Measurements from ENCODE around the gene MYO19. TPM values are rescaled to one million over a fixed set of nuclear protein-coding genes. Genes with fewer than 3 reads are reported as not detected.
A peak's percentile ranks its signal among the peaks of the same experiment; 100 is the strongest.
"Not testable (repeated sequence)": the region's sequence is repeated elsewhere in the genome, so short reads cannot be mapped to it uniquely, and the experiment has no call there.

MYO19 gene
- total RNA-seq, 1 donor from 2014 or later: 72.4 TPM

GRCh38 chr17:36510636-36511035 lies 24.0 kb downstream of the MYO19 start:
- H3K27me3 Mint-ChIP-seq (ENCODE audit: insufficient read depth, low read depth): peaks cover 2% of the 10 kb centered on the region
- H3F3A ChIP-seq (ENCODE audit: low read depth): no peaks in the 10 kb centered on the region
- no peaks in the 10 kb centered on the region for H3K27me3 ChIP-seq
- no peaks in the 10 kb centered on the region for H3K9me3 ChIP-seq (ENCODE audit: low read depth)
- H3K36me3 ChIP-seq: no peaks in the 10 kb centered on the region
- no peak overlapping the region for H3K4me3 ChIP-seq
- H3K4me1 Mint-ChIP-seq: no peaks in the 10 kb centered on the region
- H3K36me3 Mint-ChIP-seq: peaks cover 20% of the 10 kb centered on the region
- no peak overlapping the region for H3K4me2 ChIP-seq
- no peaks in the 10 kb centered on the region for H4K20me1 ChIP-seq (ENCODE audit: low read depth)
- H3K27ac ChIP-seq: no peak overlapping the region
- H3K4me3 Mint-ChIP-seq: no peak overlapping the region
- TF ChIP-seq, protein P1, sequence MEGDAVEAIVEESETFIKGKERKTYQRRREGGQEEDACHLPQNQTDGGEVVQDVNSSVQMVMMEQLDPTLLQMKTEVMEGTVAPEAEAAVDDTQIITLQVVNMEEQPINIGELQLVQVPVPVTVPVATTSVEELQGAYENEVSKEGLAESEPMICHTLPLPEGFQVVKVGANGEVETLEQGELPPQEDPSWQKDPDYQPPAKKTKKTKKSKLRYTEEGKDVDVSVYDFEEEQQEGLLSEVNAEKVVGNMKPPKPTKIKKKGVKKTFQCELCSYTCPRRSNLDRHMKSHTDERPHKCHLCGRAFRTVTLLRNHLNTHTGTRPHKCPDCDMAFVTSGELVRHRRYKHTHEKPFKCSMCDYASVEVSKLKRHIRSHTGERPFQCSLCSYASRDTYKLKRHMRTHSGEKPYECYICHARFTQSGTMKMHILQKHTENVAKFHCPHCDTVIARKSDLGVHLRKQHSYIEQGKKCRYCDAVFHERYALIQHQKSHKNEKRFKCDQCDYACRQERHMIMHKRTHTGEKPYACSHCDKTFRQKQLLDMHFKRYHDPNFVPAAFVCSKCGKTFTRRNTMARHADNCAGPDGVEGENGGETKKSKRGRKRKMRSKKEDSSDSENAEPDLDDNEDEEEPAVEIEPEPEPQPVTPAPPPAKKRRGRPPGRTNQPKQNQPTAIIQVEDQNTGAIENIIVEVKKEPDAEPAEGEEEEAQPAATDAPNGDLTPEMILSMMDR (IDR thresholded peaks at IDR 0.05): no peak
- TF ChIP-seq EZH2phosphoT487 (IDR thresholded peaks at IDR 0.05) (no peak), EZH2 (IDR thresholded peaks at IDR 0.05) (no peak)
- H3K4me1 ChIP-seq: no peaks in the 10 kb centered on the region
- H3K27ac Mint-ChIP-seq: peak overlapping the region; percentile 96
- no peak overlapping the region for H2AFZ ChIP-seq (replicated peaks)
- H3K9me3 Mint-ChIP-seq: no peaks in the 10 kb centered on the region
- DNase-seq (ENCODE audit: low spot score): no peak
- no peak overlapping the region for H3K9ac ChIP-seq
- H3K79me2 ChIP-seq (ENCODE audit: low read depth): no peaks in the 10 kb centered on the region

GRCh38 chr17:36509272-36509985 lies 25.2 kb downstream of the MYO19 start:
- Mint-ChIP-seq H3K4me1 (no peaks in the 10 kb centered on the region), H3K27me3 (ENCODE audit: insufficient read depth, low read depth) (peaks cover 3% of the 10 kb centered on the region), H3K4me3 (no peak overlapping the region), H3K9me3 (no peaks in the 10 kb centered on the region), H3K36me3 (peaks cover 23% of the 10 kb centered on the region), H3K27ac (no peak overlapping the region)
- H3K79me2 ChIP-seq (ENCODE audit: low read depth): no peaks in the 10 kb centered on the region
- H3K4me1 ChIP-seq: no peaks in the 10 kb centered on the region
- H4K20me1 ChIP-seq (ENCODE audit: low read depth): no peaks in the 10 kb centered on the region
- no peak overlapping the region for H3K27ac ChIP-seq
- no peaks in the 10 kb centered on the region for H3K9me3 ChIP-seq (ENCODE audit: low read depth)
- no peaks in the 10 kb centered on the region for H3K27me3 ChIP-seq
- no peaks in the 10 kb centered on the region for H3K36me3 ChIP-seq
- no peak overlapping the region for H3K9ac ChIP-seq
- no peak for DNase-seq (ENCODE audit: low spot score)
- H2AFZ ChIP-seq (replicated peaks): no peak overlapping the region
- no peak for TF ChIP-seq EZH2 (IDR thresholded peaks at IDR 0.05)
- TF ChIP-seq EZH2phosphoT487 (IDR thresholded peaks at IDR 0.05): no peak
- TF ChIP-seq, protein P1 (IDR thresholded peaks at IDR 0.05): no peak
- no peak overlapping the region for H3K4me2 ChIP-seq
- no peak overlapping the region for H3K4me3 ChIP-seq
- H3F3A ChIP-seq (ENCODE audit: low read depth): no peaks in the 10 kb centered on the region

GRCh38 chr17:36508439-36508838 lies 26.2 kb downstream of the MYO19 start:
- DNase-seq (ENCODE audit: low spot score); H3K4me3 Mint-ChIP-seq: not testable (repeated sequence)

DNA sequence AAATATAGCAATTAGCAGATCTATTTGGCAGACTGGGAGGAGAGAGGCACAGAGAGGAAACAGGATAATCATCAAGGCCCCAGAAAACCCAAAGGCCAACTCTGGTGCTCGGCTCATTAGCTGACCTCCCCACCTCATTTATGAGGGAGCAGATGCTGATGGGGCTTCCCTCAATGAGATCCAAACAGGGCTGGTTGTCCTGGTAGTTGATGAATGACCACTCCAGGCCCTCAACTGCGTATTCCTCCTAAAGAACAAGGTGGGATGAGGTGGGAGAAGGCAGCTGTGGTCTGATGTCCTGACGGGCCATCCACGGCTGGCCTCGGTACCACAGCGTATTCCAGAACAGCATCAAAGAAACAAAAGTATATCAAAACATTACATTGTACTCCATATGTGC lies 27.4 kb downstream of the MYO19 start:
- H3K4me1 Mint-ChIP-seq: no peaks in the 10 kb centered on the region
- no peaks in the 10 kb centered on the region for H3F3A ChIP-seq (ENCODE audit: low read depth)
- no peak overlapping the region for H3K4me3 Mint-ChIP-seq
- no peak for DNase-seq (ENCODE audit: low spot score)
- no peaks in the 10 kb centered on the region for H4K20me1 ChIP-seq (ENCODE audit: low read depth)
- peaks cover 6% of the 10 kb centered on the region for H3K27me3 Mint-ChIP-seq (ENCODE audit: insufficient read depth, low read depth)
- no peaks in the 10 kb centered on the region for H3K9me3 ChIP-seq (ENCODE audit: low read depth)
- no peak overlapping the region for H2AFZ ChIP-seq (replicated peaks)
- no peaks in the 10 kb centered on the region for H3K9me3 Mint-ChIP-seq
- no peak overlapping the region for H3K27ac Mint-ChIP-seq
- TF ChIP-seq EZH2phosphoT487 (IDR thresholded peaks at IDR 0.05) (no peak), EZH2 (IDR thresholded peaks at IDR 0.05) (no peak)
- TF ChIP-seq, protein P1 (IDR thresholded peaks at IDR 0.05): no peak
- no peaks in the 10 kb centered on the region for H3K79me2 ChIP-seq (ENCODE audit: low read depth)
- no peaks in the 10 kb centered on the region for H3K36me3 ChIP-seq
- no peak overlapping the region for H3K4me2 ChIP-seq
- no peak overlapping the region for H3K9ac ChIP-seq
- H3K4me3 ChIP-seq: no peak overlapping the region
- H3K4me1 ChIP-seq: no peaks in the 10 kb centered on the region
- no peak overlapping the region for H3K27ac ChIP-seq
- H3K36me3 Mint-ChIP-seq: peaks cover 29% of the 10 kb centered on the region
- H3K27me3 ChIP-seq: no peaks in the 10 kb centered on the region

More at GRCh38 chr17:36508439-36508838, 26.2 kb downstream of the MYO19 start:
- not testable (repeated sequence) for H3K27me3 ChIP-seq; H3K27me3 Mint-ChIP-seq (ENCODE audit: insufficient read depth, low read depth); H3K9me3 ChIP-seq (ENCODE audit: low read depth); H3K27ac ChIP-seq; H3K4me2 ChIP-seq; H3K9me3 Mint-ChIP-seq; H3K79me2 ChIP-seq (ENCODE audit: low read depth); H3K36me3 ChIP-seq; H3K4me3 ChIP-seq; H3F3A ChIP-seq (ENCODE audit: low read depth); H4K20me1 ChIP-seq (ENCODE audit: low read depth); H3K9ac ChIP-seq; H3K4me1 ChIP-seq; H3K4me1 Mint-ChIP-seq; H3K27ac Mint-ChIP-seq; H2AFZ ChIP-seq (replicated peaks)
- H3K36me3 Mint-ChIP-seq: peaks cover 25% of the 10 kb centered on the region
